ENCODE data around the gene ADGRL1. TPM values are rescaled to one million over a fixed set of nuclear protein-coding genes. Genes with fewer than 3 reads are reported as not detected.

ADGRL1 gene
- polyA plus RNA-seq, 1 experiment: 4.0 TPM

DNA sequence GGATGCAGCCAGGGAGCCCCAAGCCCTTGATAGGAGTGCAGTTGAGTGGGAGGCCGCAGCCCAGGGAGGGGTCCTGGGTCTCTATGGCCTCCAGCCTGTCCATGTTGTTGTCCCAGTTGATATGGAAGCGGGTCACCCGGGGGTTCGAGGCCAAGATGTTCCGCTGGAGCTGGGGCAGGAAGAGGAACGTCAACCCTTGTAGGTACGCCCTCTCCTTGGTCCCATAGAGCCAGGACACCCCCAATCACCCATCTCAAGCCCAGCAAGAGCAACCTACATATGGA is 85.5 kb downstream of the ADGRL1 start:
- ChIA-PET CTCF (no interaction called here), POLR2A (no interaction called here)
- DNase-seq (ENCODE audit: low read depth): no peak
- Histone ChIP-seq H3K27me3 (ENCODE audit: control insufficient read depth, insufficient read depth, low read length) (no peaks in the 10 kb centered on the region), H3K36me3 (ENCODE audit: control insufficient read depth, insufficient read depth, low read length) (no peaks in the 10 kb centered on the region), H3K4me3 (ENCODE audit: low read depth, low read length) (no peak overlapping the region)
- TF ChIP-seq, protein P1, sequence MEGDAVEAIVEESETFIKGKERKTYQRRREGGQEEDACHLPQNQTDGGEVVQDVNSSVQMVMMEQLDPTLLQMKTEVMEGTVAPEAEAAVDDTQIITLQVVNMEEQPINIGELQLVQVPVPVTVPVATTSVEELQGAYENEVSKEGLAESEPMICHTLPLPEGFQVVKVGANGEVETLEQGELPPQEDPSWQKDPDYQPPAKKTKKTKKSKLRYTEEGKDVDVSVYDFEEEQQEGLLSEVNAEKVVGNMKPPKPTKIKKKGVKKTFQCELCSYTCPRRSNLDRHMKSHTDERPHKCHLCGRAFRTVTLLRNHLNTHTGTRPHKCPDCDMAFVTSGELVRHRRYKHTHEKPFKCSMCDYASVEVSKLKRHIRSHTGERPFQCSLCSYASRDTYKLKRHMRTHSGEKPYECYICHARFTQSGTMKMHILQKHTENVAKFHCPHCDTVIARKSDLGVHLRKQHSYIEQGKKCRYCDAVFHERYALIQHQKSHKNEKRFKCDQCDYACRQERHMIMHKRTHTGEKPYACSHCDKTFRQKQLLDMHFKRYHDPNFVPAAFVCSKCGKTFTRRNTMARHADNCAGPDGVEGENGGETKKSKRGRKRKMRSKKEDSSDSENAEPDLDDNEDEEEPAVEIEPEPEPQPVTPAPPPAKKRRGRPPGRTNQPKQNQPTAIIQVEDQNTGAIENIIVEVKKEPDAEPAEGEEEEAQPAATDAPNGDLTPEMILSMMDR (IDR thresholded peaks at IDR 0.05; ENCODE audit: insufficient read depth, low read depth, low read length): no peak

DNA sequence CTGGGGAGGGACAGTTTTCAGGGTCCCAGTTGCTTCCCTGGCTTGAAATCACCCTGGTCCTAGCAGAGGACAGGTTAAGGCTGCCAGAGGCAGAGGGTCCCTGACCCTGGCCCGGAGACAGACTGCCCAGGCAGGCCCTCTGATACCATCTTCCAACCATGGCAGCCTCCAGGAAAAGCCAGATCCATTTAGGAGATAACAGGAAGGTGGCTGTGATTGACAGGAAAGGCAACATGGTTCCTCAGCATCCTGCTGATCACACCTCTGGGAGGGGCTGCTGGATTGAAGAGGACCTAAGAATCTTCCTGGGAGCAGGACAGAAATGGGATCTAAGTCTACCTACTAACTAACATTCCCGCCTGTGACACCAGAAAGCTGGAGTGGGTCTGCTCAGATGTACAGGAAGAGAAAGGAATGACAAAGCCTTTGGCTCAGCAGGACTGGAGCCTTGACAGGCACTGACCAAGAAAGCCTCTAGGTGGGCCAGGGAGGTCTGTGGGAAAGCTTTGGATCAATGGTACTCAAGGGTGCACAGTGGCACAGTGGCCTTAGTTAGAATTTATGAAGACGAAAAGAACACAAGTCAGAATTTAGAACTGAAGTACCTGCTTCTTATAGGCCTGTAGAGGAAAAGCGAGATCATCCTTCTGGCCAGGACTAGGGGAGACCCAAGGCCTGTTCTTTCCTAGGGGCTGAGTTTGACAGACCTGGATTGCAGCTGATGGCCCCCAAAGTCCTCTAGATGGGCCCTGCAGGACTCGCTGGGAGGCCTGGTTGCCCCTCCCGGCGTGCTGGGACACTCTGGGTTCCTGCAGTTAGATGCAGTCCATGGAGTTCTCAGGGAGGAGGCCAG is 86.1 kb downstream of the ADGRL1 start:
- Histone ChIP-seq H3K27me3 (ENCODE audit: control insufficient read depth, insufficient read depth, low read length) (no peaks in the 10 kb centered on the region), H3K4me3 (ENCODE audit: low read depth, low read length) (no peak overlapping the region), H3K36me3 (ENCODE audit: control insufficient read depth, insufficient read depth, low read length) (no peaks in the 10 kb centered on the region)
- POLR2A ChIA-PET: no interaction called here
- DNase-seq (ENCODE audit: low read depth): no peak
- TF ChIP-seq, protein P1 (IDR thresholded peaks at IDR 0.05; ENCODE audit: insufficient read depth, low read depth, low read length): no peak
- CTCF ChIA-PET: interaction anchor here (1.3 kb wide), 1 partner anchor 17 kb away, joined by 4 read pairs; the partner anchor contains the start of gene ASF1B

DNA sequence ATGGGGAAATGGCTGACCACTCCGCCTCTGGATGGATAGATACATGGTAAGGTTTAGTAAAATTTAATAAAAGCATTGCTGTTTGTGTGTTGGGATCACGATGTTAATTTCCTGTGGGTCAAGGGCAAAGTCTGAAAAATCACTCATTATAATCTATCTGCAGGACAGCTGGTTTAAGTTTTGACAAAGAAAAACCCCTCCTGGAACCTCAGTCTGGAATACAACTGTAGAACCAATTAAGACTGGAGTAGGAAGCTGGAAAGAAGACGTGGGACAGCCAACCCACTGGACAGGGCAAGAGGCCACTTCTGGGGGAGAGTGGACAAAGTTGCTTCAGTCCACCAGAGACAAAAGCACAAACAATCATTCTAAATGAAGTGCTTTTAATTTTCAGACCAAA is 86.8 kb downstream of the ADGRL1 start:
- no peak for DNase-seq (ENCODE audit: low read depth)
- ChIA-PET POLR2A (no interaction called here), CTCF (interaction anchor here (1.0 to 1.3 kb wide), 2 partner anchors 18 to 46 kb away, joined by 3 to 4 read pairs; partner anchors contain the start of genes ASF1B and MISP3)
- H3K36me3 ChIP-seq (ENCODE audit: control insufficient read depth, insufficient read depth, low read length): no peaks in the 10 kb centered on the region
- TF ChIP-seq, protein P1 (IDR thresholded peaks at IDR 0.05; ENCODE audit: insufficient read depth, low read depth, low read length): no peak
- no peaks in the 10 kb centered on the region for H3K27me3 ChIP-seq (ENCODE audit: control insufficient read depth, insufficient read depth, low read length)
- H3K4me3 ChIP-seq (ENCODE audit: low read depth, low read length): peak overlapping the region; percentile 4; the same call in 1 of the 2 replicates

DNA sequence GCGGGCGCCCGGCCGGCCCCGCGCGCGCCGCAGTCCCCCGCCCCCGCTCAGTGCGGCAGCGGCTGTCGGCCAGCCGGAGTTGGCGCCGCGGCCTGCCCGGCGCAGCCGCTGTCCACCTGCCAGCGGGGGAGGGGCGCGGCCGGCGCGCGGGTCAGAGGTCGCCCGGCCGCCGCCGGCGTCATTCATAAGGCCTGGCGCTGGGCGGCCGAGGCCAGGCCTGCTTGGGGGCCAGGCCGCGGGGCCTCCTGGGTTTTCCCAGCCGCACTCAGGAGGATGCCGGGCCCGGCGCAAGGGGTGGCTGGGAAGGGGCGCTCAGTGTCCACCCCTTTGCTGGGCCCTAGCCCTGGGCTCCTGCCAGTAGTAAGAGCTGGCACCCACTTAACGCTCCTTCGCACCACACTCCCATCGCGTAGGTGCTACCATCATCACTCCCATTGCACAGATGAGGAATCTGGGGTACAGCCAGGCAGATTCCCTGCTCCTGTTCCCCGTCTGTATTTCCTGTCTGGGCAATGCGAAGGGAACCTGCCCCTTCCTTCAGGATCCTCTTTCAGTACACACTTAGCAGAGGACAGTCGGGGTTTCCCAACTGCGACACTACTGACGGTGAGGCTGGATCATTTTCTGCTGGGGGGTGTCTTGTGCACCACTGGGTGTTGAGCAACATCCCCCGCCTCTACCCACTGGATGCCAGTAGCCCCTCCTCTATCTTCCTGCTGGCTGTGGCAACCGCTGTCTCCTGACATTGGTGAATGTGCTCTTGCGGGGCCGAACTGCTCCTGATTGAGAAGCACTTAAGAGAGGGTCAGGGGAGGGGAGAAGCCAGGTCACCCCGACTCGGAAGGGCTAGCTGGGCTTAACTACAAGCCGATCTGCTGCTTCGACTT is 87.6 kb downstream of the ADGRL1 start:
- peak; percentile 41 for DNase-seq (ENCODE audit: low read depth)
- Histone ChIP-seq H3K4me3 (ENCODE audit: low read depth, low read length) (peak overlapping the region; percentile 44), H3K27me3 (ENCODE audit: control insufficient read depth, insufficient read depth, low read length) (no peaks in the 10 kb centered on the region), H3K36me3 (ENCODE audit: control insufficient read depth, insufficient read depth, low read length) (no peaks in the 10 kb centered on the region)
- TF ChIP-seq, protein P1 (IDR thresholded peaks at IDR 0.05; ENCODE audit: insufficient read depth, low read depth, low read length): no peak
- ChIA-PET CTCF (interaction anchor here (1.0 to 1.3 kb wide), 5 partner anchors 11 to 45 kb away, joined by 3 to 4 read pairs (median 4); partner anchors contain the start of genes ASF1B and MISP3), POLR2A (no interaction called here)

DNA sequence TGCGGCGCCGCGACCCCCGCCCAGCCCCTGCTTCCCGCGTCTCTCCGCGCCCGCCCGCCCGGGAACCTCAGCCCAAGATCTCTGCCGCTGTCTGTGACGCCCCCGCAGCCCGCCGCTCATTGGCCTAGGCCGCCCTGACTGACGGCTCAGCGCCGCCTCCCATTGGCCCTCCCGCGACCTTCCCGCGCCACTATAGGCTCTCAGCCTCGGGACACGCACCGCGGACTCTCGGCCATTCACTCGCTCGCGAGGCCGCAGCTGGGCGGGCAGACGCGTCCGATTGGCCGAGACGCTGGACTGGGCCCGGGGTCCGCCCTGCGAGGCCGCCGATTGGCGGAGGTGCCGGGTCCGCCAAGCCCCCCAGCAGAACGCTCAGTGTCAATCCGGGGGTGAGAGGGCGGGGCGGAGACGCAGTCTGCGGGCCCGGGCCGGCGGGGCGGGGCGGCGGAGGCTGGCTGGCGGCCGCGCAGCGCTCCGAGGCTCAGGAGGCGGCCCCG is 88.3 kb downstream of the ADGRL1 start, which contains the start of gene PRKACA:
PRKACA (minus strand) TSS at position 95 of the 497 bp plus-strand sequence. CDS start 215 bp downstream, outside the sequence.
- DNase-seq (ENCODE audit: low read depth): peak; percentile 92
- TF ChIP-seq, protein P1 (IDR thresholded peaks at IDR 0.05; ENCODE audit: insufficient read depth, low read depth, low read length): no peak
- H3K27me3 ChIP-seq (ENCODE audit: control insufficient read depth, insufficient read depth, low read length): no peaks in the 10 kb centered on the region
- peak within 1 kb of the TSS; percentile 85 for H3K4me3 ChIP-seq (ENCODE audit: low read depth, low read length)
- CTCF ChIA-PET: interaction anchor here (1.0 to 1.3 kb wide), 4 partner anchors 11 to 86 kb away, joined by 3 to 4 read pairs (median 4); partner anchors contain the start of gene IL27RA
- H3K36me3 ChIP-seq (ENCODE audit: control insufficient read depth, insufficient read depth, low read length): no peaks in the 10 kb centered on the region
- POLR2A ChIA-PET: no interaction called here
